Ramos (cell line): ENCODE measurements around the gene RASSF8.

Experiments used
- in situ Hi-C: fragments of 300-500 bp; cut with MboI; formaldehyde crosslinking; loops from one replicate; pipeline ENCODE4 v1.14.3; 2022; ENCODE audit warnings: low sequenced_read_pairs; ENCODE audit not compliant: unreplicated experiment

Gene RASSF8

DNA sequence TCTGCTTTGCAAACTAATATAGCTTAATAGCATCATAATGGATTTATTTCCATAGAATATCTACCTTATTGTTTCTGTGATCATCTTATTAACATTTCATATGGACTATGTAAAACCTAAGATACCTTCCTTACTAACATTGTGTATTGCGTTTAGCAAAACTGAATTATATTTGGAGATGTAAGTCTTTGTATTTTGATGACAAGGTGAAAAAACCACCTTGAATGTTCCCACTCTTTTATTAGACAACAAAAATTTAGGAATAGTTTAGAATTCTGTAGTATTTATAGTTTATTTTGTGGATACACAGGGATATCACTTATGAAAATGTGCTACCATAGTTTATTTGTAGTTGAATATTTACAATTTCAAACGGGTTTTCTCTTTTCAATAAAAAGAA is 32.0 kb downstream of the RASSF8 start:
- in situ Hi-C loops: no loop called here

DNA sequence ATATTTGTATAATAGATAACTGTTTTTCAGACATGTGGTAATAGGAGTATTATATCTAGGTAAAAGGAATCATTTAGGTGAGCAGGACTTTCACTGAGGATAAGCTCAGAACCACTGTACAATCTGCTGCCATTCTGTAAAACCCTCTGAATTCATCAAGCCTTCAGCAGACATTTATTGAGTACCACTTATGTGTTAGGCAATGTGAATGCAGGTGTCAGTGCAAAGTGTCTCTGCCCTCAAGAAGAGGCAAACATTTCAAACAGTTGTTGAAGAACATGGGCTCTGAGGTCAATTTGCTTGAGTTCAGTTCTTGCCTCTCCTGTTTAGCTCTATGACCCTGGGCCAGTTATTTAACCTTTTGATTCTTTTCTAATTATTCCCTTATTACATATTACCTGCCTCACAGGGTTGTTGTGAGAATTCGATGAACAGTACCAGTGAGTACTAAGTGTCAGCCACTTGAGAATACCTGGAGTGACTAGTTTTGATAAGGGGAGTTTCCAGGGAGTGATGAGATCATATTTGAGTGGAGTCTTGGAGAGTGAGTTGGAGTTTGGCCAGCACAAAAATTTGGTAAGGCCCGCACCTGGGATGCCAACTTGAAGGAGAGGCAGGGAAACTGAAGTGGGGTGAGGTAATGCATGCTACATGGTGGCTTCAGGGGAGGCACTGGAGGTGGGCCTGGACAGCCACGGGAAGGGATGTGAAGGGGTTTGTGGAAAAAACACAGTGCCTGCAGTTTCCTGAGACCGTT is 33.7 kb downstream of the RASSF8 start:
- in situ Hi-C loops: no loop called here

DNA sequence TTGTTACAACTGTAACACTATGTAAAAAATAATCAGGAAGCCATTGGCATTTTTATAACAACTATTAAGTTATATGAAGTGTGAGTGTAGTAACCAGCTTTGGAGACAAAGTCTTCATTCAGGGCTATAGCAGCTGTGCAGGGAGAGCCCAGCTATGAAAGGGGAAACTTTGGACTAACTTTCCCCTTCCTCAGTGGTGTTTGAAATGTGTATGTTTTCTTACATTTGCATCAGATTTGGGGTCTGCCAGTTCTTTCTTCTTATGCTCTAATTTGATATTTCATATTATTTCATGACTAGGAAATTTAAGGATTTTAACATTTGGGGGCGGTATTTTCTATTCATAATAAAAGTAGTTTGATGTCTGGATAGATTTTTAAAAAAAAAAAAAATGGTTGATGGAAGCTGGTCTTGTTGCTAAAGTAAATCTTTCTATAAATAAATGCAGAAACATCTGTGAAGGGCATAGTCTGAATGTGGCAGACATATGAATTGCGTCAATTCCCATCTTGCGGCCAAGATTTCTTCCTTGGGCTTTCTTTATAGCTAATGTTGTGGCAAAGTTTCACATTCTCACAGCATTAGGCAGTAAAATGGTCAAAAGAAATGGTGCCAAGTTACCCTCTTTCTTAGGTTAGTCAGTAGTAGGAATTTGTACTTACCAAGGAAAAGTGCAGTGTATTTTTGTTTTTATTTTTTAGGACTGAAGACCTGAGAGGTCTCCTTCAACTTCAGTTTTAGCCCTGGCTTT is 35.6 kb downstream of the RASSF8 start:
- in situ Hi-C loops: no loop called here

DNA sequence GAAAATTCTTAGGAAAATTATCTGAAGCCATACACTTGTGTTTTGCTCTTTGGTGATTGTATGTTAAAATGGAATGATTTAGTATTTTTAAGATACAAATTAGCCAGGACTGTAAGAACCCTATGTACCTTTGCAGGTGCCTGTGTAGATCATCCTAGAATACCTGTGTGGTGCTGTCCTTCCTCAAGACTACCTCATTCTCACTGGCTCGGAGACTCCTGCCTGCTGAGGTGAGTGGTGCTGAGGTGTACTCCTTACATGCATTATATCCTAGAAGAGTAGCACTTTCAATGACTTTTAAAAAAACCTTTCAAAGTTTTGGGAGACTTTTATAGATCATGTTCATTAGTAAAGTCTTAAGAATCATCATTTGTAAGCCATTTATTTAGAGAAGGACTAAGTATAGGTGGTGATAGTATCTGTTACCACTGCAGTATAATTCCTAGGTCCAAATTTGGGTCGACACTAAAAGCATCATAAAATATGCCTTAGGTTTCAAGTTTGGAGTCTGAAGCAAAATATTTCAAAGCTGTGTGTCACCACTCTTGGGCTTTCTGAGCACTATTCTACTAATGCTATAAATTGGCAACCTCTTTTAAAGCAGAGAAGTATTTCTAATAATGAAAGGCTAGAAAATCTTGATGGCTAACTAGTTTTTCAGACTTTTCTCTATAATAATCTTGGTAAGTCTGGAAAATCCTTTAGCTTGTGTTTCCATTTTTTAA is 36.6 kb downstream of the RASSF8 start:
- in situ Hi-C loops: no loop called here

DNA sequence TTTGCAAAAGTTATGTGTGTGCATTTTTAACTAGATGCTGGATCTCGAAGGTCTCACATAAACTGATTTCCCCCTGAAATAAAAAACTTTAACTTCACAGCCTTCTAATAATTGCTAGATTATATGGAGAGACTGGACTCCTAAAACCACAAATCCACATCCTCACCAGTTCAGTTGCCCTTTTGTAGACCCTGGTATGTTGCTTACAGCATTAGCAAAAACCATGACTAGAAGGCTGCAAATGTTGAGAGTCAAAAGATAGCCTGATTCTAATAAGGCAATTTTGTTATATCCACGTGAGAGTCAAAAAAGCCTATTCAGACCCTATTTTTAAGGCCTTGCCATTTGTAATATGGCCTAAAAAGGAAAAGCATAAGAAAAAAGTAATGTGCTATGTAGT is 37.4 kb downstream of the RASSF8 start:
- in situ Hi-C loops: no loop called here

- in situ Hi-C loops: no loop called here
Observed at GRCh38 chr12:25996677-25997076, 38.2 kb downstream of the RASSF8 start.

DNA sequence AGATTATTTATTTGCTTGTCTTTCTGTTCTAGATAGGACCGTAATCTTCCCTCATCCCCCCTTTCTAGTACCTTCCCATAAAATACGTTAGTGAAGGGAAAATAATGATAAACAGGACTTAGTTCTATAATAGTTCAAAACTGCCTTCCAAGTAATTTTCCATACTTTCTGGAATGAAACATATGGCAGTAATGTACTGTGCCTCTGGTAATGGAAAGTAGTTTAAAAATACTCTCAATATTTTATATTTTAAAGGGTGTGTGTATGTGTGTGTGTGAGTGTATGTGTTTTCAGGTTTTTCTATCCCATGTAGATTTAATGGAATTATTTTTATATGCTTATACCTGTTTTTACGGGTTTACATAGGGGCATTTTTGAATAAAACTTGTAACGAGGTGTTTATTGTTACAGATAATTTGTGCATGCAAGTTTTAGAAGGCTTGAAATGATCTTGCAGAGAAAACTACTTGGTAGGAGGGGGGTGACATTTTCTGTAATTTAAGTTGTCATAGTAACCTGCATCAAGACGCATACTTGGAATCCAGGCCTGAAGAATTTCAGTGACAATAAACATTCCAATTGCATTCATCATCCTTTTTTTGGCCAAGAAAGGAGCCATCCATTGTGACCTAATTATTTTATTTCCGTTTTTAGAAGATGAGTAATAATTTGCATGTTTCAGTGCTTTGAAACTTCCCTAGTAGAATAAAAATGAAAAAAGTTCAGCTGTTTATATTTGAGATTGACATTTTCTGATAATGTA is 38.9 kb downstream of the RASSF8 start:
- in situ Hi-C loops: no loop called here

DNA sequence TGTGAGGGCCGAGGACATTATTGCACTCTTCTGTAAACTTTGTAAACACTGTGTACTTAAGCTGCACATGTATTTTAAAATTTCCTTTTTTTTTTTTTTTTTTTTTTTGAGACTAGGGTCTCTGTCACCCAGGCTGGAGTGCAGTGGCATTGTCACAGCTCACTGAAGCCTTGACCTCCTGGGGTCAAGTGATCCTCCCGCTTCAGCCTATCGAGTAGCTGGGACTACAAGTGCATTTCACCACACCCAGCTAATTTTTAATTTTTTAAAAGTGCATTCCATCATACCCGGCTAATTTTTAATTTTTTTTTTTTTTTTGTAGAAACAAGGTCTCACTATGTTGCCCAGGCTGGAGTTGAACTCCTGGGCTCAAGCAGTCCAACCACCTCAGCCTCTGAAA is 42.4 kb downstream of the RASSF8 start:
- in situ Hi-C loops: no loop called here

- in situ Hi-C loops: no loop called here
Observed at GRCh38 chr12:26001530-26001929, 43.0 kb downstream of the RASSF8 start.

DNA sequence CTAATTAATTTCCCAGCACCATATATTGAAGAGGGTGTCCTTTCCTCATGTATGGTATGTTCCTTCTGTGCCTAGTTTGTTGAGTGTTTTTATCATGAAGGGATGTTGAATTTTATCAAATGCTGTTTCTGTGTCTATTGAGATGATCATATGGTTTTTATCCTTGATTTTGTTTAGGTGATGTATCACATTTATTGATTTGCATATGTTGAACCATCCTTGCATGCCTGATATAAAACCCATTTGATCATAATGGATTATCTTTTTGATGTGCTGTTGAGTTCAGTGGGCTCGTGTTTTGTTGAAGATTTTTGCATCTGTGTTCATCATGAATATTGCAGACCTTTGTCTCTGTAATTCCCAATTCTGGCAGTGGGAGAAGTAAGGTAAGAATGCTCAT is 44.6 kb downstream of the RASSF8 start:
- in situ Hi-C loops: no loop called here

- in situ Hi-C loops: no loop called here
Observed at GRCh38 chr12:26007566-26007965, 49.1 kb downstream of the RASSF8 start.

DNA sequence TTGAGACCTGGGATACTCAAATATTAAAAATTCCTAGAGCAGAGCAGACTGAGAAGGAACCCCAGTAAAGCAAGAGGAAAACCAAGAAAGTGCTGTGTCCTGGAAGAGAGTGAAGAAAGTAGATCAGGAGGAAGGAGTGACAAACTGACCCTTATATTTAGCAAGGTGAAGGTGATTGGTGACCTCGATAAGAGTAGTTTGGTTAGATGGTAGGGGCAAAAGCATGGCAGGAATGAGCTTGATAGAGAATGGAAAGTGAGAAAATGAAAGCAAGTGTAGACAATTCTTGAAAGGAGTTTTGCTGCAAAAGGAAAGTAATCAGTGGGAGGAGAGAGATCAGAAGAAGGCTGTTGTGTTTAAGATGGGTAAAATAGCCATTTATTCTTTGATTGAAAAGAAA is 51.1 kb downstream of the RASSF8 start:
- in situ Hi-C loops: no loop called here

DNA sequence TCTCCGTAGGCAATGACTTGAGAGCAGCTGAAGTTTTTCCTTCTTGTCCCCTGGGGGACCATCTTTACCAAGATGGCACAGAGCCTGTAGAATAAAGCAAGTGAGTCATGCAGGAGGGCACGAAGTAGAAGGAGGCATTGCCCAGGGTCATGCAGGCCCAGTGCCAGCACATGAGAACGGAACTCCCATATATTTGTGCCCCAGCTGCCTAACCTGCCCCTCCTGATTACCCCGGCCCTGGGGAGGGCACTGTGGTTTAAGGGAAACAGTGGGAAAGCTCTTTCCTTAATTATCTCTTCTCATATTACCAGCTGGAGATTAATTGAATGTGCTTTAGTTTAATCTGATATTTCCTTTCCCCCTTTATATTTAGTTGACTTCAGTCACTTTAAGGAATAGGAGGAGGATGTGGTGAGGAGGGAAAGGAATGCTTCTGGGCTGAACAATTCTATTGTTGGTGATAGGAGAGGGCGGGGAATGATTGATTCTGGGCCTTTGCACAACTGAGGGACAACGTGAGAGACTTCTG is 51.9 kb downstream of the RASSF8 start:
- in situ Hi-C loops: no loop called here

GRCh38 chr12:26011099-26011498 is 52.6 kb downstream of the RASSF8 start:
- in situ Hi-C loops: no loop called here

DNA sequence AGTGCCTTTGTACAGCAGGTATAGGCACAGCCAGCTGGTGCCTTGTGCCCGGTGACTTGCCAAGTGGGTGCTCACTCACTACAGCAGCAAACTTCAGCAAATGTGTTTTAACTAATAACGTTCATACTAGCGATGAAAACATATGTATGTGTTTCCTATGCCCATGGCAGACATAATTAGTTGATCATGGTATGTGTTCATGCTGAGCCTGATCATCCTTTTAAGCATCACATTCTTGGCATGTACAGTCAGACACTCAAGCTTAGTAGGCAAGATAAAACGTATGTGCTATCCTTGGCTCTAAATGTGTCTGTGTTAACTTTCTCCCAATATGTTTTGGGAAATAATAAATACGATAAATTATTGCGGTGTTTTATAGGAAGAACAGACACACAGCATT is 55.6 kb downstream of the RASSF8 start:
- in situ Hi-C loops: no loop called here

DNA sequence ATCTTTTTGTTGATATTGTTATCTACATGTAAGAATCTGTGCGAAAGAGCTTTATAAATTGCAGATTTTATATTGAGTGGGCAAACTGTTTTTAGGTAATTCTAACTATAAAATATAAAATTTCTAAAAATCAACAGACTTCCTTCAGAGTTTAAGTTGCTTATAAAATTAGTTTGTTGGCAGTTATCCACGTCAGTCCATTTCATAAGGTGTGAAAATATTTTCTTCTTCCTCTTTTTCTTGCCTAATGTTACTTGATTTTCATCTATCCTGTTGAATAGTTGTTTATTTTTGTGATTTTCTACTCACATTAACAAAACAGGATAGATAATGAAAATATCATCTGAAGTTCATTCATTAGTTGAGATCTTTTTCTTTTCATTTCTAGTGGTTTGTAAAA is 58.0 kb downstream of the RASSF8 start:
- in situ Hi-C loops: no loop called here

- in situ Hi-C loops: no loop called here
Observed at GRCh38 chr12:26017484-26018211, 59.2 kb downstream of the RASSF8 start.

DNA sequence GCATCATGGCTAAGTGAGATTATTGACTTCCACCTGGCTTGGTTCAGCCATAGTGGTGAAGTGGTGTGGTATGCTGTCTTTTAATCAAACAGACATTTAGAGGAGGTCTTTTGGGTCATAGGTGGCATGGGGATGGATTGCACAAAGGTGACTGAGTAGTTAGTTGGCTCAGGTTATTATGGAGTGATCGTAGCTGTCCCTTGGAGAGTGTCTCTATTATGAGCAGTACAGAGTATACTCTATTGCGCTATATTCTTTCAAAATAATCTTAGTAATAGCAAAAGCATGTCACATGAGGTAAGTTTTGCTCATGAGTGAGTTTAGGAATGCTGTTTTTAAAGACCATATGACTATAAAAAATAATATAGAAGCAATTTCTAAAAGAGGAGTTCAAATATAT is 60.4 kb downstream of the RASSF8 start:
- in situ Hi-C loops: no loop called here

- in situ Hi-C loops: no loop called here
Observed at GRCh38 chr12:26021534-26021933, 63.1 kb downstream of the RASSF8 start.

GRCh38 chr12:26022043-26022442 is 63.6 kb downstream of the RASSF8 start:
- in situ Hi-C loops: no loop called here
